DMS114 treated with DMSO at 0.1 percent for 48 hours (cell line): Measurements from ENCODE around the gene CKS2.

Experiments used
- DNase-seq: peaks from one replicate; lab custom pipeline; 2025; ENCODE audit not compliant: unreplicated experiment; lab: John Stamatoyannopoulos, UW

Gene CKS2

DNA sequence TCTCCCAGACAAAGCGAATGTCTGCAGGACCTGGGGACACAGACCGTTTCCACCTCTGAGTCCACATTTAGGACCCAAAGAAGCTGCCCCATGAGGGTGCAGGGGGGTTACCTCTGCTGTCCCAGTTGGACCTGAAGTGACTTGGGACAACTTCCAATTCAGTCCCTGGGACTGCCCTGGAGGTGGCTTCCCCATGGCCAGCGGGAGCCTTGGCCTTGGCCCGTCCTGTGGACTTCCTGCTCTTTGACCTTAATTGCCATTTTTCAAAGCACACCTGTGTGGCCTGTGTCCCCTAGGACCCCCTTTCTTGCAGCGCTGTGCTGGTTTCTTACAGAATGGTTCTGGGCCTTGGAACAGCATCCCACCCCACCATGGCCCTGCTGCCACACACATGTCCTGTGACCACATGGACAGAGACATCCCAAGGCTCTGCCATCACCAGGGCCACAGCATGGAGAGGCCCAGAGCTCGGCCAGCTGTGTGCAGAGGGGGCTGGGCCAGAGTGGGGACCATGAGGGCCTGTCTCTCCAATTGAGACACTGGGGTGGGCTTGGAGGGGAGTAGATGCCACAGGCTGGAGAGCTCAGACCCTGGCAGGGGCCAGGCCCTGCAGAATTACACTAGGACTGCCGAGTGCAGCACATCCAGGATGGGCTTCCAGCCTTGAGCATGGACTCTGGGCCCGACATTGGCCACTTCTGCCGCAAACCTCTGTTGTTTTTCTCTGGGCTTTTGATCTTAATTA is 53.1 kb downstream of the CKS2 start:
- DNase-seq, result no peak

GRCh38 chr9:89364666-89365531 is 53.9 kb downstream of the CKS2 start:
- no peak for DNase-seq

- DNase-seq, result no peak
These were observed 54.5 kb downstream of the CKS2 start for GRCh38 chr9:89365532-89365912.
